ENCODE measurements around the gene NOTCH2.
A peak's percentile ranks its signal among the peaks of the same experiment; 100 is the strongest.

Gene NOTCH2

DNA sequence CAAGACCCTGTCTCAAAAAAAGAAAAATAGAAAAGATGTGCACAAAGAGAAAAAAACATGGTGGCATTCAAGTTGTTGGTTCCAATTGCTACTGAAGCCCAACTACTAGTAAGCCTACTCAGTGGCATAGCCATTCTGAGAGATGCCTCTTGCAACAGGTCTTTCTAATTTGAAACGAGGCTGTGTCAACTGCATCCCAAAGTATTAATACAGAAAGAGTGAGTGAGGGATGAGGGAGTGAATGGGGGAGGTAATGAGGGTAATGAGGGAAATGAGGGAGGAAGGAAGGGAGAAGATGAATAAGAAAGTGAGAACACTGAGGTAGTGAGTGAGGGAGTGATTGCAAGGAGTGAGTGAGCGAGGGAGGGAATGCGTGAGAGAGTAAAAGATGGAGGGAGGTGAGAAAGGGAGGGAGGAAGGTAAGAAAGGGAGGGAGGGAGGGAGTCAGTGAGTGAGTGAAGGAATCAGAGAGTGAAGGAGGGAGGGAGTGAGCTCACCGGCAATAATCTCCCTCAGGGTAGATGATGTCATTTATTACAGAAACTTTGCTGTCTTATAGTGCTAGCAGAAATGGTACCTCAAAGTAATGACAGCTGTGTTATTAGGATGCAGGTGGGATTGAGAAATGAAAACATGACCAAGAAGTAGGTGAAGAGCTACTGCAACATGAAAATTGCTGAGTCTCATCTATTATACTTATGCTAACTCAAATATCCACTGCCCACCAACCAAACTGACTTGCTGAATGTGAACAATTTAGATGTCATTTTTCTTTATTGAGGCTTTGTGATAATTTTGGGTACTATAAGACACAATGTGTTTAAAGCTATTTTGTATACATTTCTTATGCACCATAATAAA, 97.5 kb downstream of the NOTCH2 start:
- no peak for DNase-seq

DNA sequence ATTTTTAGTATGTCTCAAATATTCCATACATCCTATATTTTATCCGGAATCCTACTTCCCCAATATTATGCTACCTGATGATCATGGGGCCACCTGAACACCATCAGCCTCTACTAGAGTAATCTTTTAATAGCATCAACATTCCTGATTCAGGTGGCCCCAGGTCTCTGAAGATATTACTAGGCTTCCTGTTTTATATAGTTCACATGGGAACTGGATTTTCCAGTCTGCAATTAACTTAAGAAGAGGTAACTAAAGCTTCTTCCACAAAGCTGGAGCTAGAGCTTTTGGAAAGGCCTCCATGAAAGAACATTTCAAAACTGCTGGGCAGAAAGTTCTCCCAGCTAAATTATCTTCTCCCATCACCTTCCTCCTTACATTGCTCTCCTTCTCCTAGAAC, 100.9 kb downstream of the NOTCH2 start:
- DNase-seq, result no peak

DNA sequence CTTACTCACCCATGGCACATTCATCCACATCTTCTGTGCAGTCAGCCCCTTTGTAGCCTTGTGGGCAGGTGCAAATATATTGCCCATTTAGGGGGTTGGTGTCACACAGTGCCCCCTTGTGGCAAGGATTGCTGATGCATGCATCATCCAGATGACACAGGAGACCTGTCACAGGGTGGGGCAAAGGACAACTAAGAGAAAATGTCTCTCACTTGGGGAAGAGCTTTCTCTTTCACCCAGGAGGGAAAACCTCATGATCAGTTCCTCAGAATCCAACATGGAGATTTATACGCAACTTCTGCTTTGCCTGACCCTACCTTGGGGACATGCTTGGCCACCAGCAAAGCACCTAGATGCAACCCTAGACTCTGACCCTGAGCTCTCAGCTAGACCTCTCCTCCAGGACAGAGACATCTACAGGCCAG, 101.4 kb downstream of the NOTCH2 start:
- peak; percentile 72 to 79 for DNase-seq

DNA sequence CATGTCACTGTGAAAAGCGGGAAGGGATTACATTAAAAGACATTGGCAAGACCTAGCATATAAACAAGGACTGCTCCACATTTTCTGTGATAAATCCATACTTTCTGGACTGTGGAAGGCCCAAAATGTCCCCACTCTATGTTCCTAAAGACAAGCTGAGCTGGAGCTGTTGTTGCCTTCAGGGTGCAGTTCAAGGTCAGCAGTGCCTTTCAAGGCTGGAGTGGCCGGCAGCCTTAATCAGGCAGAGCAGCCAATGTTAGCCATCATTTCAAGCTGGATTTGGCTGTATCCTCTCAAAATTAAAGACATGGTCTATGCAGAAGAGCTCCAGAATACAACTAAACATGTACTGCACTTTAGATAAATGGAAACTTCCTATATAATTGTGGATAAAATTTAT, 102.8 kb downstream of the NOTCH2 start:
- DNase-seq, result no peak

DNA sequence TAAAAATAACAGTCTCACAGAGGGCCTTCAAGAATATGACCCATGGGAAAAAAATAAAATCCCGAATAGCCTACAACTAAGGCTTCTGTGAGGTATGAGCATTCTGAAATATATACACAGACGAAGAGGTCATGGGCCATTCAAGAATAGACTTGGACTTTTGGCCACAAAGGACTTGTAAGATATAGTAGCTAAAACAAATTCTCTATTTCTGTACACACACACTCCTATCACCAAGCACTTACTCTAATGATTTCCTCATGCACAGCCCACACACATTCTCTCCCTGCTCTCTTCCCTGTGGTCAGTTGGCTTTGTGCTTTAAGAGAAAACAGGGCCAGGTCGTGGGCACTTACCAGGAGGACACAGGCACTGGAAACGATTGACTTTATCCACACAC, 103.4 kb downstream of the NOTCH2 start:
- DNase-seq, result no peak

DNA sequence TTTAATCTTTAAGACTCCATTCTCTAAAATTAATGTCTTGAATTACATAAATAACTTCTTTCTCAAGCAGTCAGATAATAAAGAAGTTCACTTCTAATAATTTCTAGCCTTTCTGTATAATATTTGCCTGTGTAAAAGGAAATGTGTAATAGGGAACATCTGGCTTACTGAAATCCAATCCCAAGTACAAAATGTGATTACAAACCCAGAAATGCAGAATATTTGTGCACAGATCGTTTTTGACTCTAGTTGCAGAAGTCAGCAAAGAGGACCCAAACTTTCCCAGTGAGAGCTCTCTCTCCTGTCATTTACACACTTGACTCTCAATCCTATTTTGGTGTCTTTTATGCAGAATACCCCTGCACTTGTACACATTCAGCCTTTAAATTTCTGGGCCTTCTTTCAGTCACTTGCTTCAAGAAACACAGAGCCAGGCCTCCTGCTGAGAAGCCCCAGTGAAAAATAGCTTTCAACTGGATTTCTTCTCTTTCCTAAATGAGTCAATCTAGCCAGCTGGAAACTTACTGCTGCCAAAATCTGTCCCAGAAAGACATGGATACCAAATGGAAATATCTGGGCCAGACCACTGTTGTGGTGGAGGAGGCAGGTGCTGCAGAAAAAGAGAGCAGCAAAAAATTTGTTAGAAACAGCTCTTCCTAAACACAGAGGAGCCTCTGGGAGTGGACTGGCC, 104.6 kb downstream of the NOTCH2 start:
- no peak for DNase-seq

DNA sequence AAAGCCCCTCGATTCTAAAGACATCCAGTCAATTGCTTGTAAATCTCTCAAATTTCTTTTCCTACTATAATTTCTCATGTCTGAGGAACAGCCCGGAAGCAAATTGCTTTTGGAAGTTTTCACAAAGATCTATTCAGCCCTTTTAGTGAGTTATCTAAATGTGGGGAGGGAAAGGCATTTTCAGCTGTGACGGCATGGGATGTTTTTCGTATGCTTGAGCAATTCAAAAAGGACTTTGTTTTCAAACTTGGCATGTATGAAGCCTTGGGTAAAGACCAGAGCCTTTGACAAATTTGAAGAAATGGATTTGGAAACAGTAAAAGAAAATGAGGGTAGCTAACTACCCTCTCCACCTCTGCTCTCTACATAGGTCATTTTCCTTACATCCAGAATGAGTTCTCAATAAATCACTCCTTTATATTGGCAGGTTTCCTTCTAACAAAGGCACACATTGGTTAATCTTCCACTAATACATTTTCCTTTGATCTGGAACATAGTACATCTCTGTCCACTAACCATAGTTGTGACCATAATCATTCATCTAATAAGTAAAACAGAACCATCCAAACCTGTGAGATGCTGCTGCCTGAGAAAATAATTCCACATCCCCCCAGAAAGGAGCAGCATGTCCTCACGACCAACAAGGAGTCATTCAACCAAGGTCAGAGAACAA, 107.0 kb downstream of the NOTCH2 start:
- DNase-seq, result no peak

DNA sequence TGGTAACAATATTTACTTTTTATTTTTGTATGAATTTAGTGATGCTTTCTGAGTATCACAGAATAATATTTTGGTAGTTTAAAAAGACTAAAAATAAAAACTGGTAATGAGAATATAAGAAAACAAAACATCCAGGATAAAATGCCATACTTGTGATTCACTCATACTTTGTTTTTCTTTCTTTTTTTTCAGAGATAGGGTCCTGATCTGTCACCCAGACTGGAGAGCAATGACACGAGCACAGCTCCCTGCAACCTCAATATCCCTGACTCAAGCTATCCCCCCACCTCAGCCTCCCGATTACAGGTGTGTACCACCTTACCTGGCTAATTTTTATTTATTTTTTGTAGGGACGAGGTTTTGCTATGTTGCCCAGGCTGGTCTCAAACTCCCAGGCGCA, 109.0 kb downstream of the NOTCH2 start:
- no peak for DNase-seq

DNA sequence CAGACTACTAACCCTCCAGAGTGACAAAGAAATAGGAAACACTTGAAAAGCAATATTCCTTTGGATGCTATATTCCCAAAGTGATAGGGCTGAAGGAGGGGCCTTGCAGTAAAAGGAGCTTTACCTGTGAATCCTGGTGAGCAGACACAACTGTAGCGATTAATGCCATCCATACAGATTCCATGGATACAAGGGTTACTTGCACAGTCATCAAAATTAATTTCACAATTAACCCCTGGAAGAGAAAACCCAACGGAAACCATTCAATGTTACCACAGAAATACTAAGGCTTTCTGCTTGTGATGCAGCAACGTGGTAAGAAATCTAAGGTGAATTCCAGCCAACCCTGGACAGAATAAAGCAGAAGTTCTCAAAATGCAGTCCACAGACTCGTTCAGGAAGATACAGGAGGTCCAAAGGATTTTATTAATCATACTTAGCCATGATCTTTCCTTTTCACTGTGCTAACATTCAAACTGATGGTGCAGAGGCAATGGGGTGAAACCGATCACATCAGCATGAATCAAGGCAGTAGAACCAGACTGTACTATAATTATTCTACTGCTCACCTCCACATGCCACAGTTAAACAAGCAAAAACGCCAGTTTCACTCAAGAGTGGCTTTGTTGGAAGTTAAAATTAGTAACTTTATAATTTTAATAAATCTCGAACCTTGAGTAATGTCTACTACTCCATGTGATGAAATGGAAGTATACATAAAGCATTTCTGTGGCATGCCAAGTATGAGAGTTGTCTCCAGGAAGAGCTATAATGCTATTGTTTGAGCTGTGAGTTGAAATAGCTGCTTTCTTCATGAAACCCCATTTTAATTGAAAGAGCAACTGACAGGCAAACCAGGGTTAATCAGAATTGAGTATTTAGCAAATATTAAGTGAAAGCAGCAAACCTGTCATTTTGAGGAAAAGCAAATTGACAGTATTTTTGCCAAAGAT, 109.9 kb downstream of the NOTCH2 start:
- no peak for DNase-seq

DNA sequence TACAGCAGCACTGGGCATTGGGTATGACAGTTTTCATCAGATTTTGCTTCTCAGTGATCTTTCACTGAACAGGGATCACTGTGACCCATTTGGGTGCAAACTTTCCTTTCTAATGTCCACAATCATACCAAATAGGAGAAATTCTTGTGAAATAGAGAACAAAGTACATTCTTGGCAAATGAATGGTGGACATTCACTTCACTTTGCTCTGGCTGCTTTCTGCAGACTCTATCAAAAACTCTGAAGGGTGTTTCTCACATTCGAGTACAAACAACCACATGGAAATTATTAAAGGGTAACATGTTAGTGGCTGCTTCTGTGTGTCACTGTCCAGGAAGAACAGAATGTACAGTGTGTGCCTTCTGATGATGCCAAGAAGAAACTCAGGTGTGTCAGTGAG, 111.2 kb downstream of the NOTCH2 start:
- no peak for DNase-seq

DNA sequence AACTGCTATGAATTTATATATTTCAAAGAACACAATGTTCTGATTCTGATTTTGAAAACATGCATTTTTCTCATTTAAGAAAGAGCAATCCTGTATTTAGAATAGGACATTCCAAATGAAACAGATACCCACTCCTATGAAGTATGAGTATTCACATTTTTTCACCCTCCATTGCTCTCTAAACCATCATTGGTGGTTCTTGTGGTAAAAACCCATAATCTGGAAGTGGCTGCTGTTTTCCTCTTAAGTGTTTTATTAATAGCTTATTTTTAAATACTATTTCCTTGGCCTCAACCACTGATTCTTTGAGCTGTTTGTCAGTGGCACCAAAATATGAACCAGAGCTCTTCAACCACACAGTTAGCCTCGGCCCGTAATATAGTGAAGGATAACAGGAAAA, 113.2 kb downstream of the NOTCH2 start:
- DNase-seq, result no peak

DNA sequence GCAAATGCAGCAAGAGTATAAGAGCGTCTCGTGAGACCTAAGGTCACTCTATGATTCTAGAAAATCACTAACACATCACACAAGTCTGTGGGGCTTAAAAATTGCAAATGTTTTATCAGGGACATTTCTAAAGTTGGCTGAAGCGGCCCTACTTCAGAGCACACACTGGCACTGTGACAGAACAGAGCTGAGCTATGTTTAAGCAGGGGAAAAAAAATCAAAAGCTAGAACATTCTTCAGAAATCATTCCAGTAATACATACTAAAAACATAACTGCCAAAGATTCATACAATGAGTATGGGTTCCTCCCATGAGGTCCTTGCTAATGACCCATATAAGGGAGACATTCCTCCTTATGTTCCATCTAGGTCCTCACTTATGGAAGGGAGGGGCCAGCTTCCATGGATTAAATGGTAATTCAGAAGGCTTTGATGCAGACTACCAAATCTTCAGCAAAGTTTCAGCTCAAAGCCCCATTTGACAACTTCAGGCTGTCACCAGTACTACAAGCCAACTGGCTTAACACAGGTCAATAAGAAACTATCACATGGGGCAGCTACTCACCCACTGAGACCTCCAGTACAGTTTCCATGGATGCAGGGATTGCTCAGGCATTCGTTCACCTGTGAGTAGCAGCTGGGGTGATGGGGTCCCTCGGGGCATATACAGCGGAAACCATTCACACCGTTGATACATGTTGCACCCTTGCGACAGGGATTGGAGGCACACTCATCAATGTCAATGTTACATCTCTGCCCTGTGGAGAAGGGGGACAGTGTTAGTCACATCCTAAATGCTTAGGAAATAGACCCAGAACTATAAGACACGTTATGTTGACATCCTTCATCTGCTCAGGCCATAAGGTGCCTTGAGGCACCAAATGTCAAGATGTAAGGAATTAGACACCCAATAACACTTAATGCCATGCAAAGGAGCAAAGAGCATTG, 114.7 kb downstream of the NOTCH2 start:
- no peak for DNase-seq

DNA sequence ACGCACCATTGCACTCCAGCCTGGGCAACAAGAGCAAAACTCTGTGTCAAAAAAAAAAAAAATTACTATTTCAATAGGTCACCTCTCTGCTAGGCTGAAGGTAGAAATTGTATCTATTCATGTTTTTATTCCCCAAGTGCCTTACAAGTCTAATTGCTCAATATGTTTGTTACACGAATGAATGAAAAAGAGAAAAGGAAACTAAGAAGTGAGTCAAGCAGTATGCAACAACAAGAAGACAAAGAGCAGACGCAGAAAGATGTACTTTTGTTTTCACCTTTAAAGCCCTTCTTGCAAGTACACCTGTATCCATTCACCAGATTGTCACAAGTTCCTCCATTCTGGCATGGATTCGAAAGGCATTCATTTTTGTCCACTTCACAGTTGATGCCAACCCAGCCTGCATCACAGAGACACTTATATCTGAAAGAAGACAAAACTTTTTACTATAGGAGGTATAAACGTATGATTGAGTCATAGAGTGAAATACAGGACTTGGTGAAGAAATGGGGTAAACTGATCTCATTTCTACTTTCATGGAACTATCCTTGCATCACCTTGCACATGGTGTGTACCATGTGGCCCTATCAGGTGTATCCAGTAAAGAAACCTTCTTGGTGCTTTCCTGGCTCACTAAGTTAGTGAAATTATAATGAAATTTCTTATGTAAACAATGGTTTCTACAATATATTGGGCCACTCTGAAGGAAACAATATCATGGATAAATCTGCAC, 116.0 kb downstream of the NOTCH2 start:
- no peak for DNase-seq

DNA sequence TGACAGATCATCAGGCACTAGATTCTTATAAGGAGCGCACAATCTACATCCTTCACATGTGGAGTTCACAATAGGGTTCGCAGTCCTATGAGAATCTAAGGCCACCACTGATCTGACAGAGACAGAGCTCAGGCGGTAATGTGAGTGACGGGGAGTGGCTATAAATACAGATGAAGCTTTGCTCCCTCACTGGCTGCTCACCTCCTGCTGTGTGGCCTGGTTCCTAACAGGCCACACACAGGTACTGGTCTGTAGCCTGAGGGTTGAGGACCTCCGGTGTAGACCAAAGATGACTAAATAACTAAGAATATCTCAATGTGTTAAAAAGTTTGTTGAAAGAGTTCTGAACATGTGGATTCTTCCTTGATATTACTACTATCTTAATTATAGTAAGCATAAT, 117.0 kb downstream of the NOTCH2 start:
- DNase-seq, result no peak

DNA sequence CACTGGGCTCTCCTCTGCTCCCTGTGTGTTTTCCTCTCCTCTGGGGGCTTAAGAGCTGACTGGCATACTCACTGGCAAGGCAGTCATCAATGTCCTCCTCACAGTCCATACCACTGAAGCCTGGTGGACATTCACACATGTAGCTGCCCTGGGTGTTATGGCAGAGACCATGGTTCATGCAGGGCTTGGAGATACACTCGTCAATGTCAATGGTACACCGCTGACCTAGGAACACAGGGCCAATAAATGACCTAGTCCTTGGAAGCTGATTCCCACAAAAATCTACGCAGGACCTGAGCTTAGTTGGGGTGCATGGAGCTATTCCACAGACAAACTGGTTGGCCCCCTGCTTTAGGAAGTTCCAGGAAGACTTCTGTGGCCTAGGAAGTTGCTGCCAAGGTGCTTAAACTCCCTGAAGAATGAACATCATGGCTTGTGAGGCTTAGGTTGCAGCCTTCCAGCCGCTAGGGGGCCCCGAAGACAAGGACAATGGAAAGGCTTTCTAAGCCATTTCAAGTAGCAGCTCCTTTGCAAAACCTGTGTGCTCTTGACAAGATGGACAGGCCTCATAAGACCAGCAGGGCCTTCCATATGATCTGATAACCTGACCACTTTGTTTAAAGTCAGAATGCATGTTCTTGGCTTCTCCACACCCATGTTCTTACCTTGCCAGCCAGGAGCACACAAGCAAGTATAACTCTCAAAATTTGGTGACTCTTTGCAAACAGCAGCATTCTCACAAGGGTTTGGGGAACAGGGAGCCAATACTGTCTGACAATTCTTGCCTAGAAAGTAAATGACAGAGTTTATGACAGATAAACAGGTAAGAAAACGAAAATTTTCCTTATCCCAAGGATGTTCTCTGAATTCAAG, 120.9 kb downstream of the NOTCH2 start:
- DNase-seq, result peak; percentile 64 to 65

DNA sequence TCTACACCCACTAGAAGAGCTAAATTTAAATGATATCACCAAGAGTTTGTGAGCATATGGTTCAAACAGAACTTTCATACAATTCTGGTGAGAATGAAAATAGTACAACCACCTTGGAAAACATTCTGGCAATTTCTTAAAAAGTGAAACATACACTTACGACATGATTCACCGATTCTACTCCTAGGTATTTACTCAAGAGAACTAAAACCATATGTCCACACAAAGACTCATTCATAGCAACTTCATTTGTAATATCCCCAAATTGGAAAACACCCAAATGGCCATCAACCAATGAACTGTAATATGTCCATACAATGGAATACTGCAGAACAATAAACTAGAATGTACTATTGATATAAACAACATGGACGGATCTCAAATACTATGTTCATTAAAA, 122.0 kb downstream of the NOTCH2 start:
- no peak for DNase-seq

DNA sequence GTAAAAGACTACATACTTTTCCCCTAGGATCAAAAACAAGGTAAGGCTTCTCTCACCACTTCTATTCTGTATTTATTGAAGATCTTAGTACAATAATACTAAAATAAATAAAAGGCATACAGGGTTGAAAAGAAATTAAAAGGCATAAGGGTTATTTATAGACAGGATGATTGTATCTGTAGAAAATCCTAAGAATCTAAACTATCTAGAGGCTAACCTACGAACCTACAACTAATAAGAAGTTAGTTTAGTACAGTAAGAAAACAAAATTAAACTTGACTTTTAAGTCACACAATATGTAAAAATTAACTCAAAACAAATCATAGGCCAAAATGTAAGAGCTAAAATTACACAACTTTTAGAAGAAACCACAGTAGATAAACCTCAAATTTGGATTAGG, 122.7 kb downstream of the NOTCH2 start:
- DNase-seq, result no peak

DNA sequence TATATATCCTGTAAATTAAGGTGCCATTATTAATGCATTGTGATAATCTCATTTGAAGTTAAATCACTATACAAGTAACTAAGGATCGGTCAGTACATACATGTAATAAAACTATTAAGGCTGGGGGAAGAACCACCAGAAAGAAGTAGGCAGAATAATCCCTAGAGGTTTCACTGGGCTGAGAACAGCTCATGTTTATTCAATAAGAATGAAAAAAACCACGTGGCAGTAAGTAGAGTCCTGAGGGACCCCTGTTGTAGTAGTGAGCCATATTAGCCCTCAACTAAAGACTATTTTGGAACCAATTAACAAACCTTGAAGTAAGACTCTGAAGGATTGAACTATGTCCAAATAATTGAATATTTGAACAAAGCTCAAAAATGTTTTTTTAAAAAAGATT, 126.2 kb downstream of the NOTCH2 start:
- no peak for DNase-seq

DNA sequence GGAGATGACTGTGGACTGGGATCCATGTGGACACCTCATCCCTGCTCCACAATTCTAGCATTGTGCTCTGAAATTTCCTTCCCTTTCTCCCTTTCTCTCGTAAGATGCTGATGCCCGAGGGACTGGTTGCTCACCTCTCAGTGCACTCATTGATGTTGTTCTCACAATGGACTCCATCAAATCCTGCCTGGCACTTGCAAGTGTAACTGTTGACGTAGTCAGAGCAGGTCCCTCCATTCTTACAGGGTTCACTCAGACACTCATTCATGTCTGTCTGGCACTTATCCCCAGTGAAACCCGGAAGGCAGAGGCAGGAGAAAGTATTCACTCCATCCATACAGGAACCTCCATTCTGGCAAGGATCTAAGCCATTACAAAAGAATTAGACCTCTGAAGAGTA, 128.1 kb downstream of the NOTCH2 start:
- no peak for DNase-seq

DNA sequence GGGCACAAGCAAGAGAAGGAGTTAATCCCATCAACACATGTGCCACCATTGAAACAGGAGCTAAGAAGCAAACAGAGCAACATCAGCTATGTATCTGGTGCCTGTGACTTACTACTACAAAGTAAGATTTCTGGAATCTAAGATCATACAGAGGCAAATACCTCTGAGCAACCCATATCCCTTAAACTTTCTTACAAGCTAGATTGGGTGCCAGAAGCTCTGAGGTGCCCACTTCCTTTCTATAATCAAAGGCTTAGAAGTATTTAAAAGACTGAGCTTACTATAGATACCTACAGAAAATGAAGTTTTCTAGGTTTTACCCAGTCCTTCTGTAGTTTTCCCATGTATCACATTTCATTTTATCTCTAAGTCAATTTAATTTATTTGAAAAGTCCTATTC, 128.8 kb downstream of the NOTCH2 start:
- no peak for DNase-seq
